IPS-20b (cell line): ENCODE measurements around the gene RASAL3.

Experiments
- H3K27ac ChIP-seq: one replicate; pipeline ENCODE4 v1.5.1; 2013; ENCODE audit warnings: low read length
- H3K27me3 ChIP-seq: 2 replicates; pipeline ENCODE4 v1.6.1; 2013; ENCODE audit warnings: mild to moderate bottlenecking, low read length, inconsistent platforms; ENCODE audit not compliant: insufficient read depth
- H3K36me3 ChIP-seq: 2 replicates; pipeline ENCODE4 v1.6.1; 2013; ENCODE audit warnings: low read depth, mild to moderate bottlenecking, inconsistent platforms, low read length, moderate library complexity; ENCODE audit not compliant: insufficient read depth
- H3K4me1 ChIP-seq: 2 replicates; pipeline ENCODE4 v1.6.1; 2013; ENCODE audit warnings: mild to moderate bottlenecking, control low read depth, inconsistent platforms, low read length, moderate library complexity; ENCODE audit not compliant: insufficient read depth
- H3K4me3 ChIP-seq: 2 replicates; pipeline ENCODE4 v1.5.1; 2013; ENCODE audit warnings: mild to moderate bottlenecking, low read length, inconsistent platforms
- H3K9ac ChIP-seq: 2 replicates; pipeline ENCODE4 v1.6.1; 2013; ENCODE audit warnings: low read depth, mild to moderate bottlenecking, inconsistent platforms, low read length, moderate library complexity
- H3K9me3 ChIP-seq: 2 replicates; pipeline ENCODE4 v1.6.1; 2013; ENCODE audit warnings: mild to moderate bottlenecking, low read depth, low read length, inconsistent platforms; ENCODE audit not compliant: insufficient read depth

The RASAL3 gene

DNA sequence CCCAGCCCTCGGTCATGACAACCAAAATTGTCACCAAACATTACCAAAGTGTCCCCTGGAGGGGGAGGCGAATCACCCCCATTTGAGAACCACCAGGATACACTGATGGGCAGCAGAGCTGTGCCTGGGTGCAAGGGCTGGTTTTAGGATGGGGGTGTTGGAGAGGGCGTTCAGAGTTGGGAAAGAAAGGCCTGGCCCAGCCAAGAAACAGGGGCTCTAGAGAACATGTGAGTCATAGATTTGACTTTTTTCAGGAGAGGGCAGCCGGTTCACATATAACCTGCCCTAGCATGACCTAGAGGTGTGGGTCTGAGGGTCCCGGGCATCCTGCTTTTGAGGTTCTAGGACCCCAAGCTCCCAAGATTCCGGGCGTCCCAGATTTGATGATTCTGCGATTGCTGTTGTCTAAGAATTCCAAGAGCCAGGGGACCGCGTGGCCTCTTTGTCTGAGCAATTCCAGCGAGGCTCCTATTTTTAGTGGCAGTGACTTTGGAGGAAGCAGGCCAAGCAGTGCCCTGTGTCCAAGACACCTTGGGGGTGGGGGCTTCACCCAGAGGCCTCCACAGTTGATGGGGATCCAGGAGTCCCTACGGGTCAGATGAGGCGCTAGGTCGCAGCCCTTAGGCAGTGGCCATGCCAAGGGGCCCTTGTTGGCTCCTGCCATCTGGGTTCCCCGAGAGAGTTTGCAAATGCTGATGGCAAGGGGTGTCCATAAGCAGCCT, 19.7 kb downstream of the RASAL3 start:
- H3K4me3 ChIP-seq = no peak overlapping the region
- H3K4me1 ChIP-seq = no peaks in the 10 kb centered on the region; the same call in 1 of the 2 replicates
- H3K27me3 ChIP-seq = no peaks in the 10 kb centered on the region
- H3K9me3 ChIP-seq = no peaks in the 10 kb centered on the region
- no peaks in the 10 kb centered on the region for H3K36me3 ChIP-seq
- H3K9ac ChIP-seq = no peak overlapping the region
- no peak overlapping the region for H3K27ac ChIP-seq

GRCh38 chr19:15443838-15444237, 20.5 kb downstream of the RASAL3 start:
- no peaks in the 10 kb centered on the region for H3K36me3 ChIP-seq
- H3K4me1 ChIP-seq = no peaks in the 10 kb centered on the region; the same call in 1 of the 2 replicates
- no peak overlapping the region for H3K9ac ChIP-seq
- H3K27me3 ChIP-seq = no peaks in the 10 kb centered on the region
- no peak overlapping the region for H3K4me3 ChIP-seq
- H3K9me3 ChIP-seq = no peaks in the 10 kb centered on the region
- H3K27ac ChIP-seq = no peak overlapping the region

GRCh38 chr19:15443325-15443724, 21.0 kb downstream of the RASAL3 start:
- no peak overlapping the region for H3K4me3 ChIP-seq
- H3K27me3 ChIP-seq = no peaks in the 10 kb centered on the region
- H3K9me3 ChIP-seq = no peaks in the 10 kb centered on the region
- no peaks in the 10 kb centered on the region for H3K4me1 ChIP-seq
- no peaks in the 10 kb centered on the region for H3K36me3 ChIP-seq
- H3K9ac ChIP-seq = no peak overlapping the region
- H3K27ac ChIP-seq = no peak overlapping the region

DNA sequence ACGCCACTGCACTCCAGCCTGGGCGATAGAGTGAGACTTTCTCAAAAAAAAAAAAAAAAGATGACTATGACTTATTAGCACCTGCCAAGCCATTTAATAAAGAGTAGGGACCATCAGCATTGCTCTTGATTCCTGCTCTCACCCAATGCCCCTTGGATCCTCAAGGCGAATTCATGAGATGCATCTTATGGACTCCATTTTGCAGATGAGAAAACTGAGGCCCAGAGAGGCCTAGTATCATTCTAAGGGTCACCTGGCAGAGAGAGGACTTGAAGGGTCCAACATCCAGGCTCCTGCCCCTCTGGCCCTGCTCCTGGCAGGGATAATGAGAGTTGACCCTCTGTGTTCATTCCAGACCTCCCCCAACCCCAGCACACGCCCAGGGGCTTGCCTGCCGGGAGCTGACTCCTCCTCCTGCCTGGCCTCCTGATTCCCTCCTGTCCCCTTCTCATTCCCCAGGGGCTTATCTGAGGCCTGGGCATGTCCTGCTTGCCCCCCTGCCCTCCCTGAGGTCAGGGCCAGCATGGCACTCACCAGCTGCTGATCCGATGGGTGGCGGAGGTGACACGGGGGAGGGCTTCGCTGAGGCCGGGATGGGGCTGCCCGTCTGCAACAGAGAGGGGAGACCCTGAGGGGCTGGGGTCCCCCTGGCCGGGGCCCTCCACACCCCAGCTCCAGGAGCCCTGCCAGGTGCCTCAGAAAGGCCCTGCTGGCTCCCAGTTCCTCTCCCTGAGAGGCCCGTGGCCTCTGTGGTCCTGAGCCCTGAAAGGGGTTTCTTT, 22.0 kb downstream of the RASAL3 start:
- Histone ChIP-seq H3K4me3 (no peak overlapping the region), H3K9me3 (no peaks in the 10 kb centered on the region), H3K36me3 (no peaks in the 10 kb centered on the region), H3K27ac (no peak overlapping the region), H3K27me3 (no peaks in the 10 kb centered on the region), H3K9ac (no peak overlapping the region), H3K4me1 (no peaks in the 10 kb centered on the region)

DNA sequence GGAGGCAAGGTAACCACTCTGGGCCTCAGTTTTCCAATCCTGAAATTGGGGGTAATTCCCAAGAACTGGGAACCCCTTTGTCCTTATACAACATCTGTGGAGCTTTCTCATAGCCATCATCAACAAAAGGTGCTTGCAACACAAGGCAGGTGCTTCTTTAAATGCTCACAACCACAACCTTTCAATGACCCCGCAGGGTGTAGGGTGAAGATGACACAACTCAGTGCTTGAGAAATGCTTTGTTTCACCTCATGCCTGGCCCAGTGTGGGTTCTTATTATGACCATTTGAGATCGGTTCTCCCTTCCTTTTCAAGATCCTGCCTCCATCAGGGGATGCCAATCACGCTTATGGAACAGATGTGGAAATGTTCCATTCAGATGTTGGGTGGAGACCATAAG, 23.0 kb downstream of the RASAL3 start:
- Histone ChIP-seq H3K4me3 (no peak overlapping the region), H3K9ac (no peak overlapping the region), H3K36me3 (no peaks in the 10 kb centered on the region), H3K27ac (no peak overlapping the region), H3K9me3 (no peaks in the 10 kb centered on the region), H3K4me1 (no peaks in the 10 kb centered on the region), H3K27me3 (no peaks in the 10 kb centered on the region)

DNA sequence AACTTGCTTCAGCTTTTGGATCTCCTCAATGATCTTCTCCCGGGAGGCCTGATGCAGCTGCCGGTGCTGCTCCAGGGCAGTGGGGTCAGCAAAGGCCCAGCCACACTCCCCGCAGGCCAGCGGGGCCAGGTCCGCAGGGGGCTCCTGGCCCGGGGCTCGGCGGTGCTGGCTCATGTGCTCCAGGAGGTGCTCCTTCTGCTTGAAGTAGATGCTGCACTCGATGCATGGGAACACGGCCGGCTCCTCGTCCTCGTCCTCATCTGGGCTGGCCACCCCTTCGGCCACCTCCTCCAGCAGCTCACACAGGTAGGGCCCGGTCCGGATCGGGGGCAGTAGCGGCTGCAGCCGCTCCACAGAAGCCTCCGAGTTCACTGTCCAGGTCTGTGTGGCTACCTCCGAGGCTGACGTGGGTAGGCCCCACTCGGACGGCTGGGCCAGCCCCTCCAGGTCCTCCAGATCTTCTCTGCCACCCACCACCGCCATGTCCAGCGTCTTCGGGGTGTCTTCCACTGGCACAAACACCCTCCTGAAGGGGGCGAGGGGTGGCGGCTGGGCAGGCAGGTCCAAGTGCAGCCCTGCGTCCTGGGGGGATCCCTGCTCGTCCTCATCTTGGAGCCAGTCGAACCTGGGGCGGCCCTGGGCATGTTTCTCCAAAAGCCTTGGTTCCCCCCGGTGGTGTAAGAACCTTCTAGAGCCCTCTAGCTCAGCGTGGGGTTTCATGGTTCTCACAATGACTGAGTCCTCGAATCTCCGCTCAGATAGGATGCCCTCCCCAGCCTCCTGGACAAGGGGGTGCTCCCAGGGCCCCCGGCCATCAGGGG, 24.3 kb downstream of the RASAL3 start:
- no peaks in the 10 kb centered on the region for H3K9me3 ChIP-seq
- H3K9ac ChIP-seq = no peak overlapping the region
- H3K27me3 ChIP-seq = no peaks in the 10 kb centered on the region
- H3K36me3 ChIP-seq = no peaks in the 10 kb centered on the region
- no peak overlapping the region for H3K27ac ChIP-seq
- H3K4me1 ChIP-seq = no peaks in the 10 kb centered on the region
- H3K4me3 ChIP-seq = no peak overlapping the region

DNA sequence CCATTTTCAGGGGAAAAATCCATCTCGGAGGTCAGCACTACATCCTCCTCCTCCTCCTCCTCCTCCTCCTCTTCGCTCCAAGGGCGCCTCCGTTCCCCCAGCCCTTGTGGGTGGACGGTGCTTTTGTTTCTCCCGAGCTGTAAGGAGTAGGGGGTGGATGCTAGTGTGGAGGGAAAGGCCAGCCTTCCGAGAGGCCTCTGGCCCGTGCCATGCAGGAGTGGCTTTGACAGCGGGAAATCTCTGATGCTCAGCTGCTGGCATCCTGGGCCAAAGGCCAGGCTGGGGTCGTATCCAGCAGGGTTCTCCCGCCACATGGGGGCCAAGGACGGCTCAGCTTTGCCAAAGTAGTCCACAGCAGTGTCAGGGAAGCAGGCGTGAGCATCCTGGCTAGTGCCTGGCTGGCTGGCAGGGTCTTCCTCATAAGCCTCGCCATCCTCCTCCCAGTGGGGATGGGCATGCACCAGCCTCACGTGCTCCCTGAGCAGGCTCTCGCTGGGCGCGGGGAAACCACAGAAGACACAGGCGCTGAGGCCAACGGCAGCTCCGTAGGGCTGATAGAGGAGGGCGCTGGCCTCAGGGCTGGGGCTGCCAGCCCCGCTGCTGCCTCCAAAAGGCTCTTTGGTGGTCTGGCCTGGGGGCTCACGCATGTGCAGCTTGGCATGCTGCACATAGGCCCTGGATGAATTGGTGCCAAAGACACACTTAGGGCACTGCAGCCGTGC, 25.1 kb downstream of the RASAL3 start:
- no peak overlapping the region for H3K9ac ChIP-seq
- no peaks in the 10 kb centered on the region for H3K4me1 ChIP-seq
- no peaks in the 10 kb centered on the region for H3K9me3 ChIP-seq
- no peak overlapping the region for H3K27ac ChIP-seq
- no peak overlapping the region for H3K4me3 ChIP-seq
- no peaks in the 10 kb centered on the region for H3K27me3 ChIP-seq
- H3K36me3 ChIP-seq = no peaks in the 10 kb centered on the region

- Histone ChIP-seq H3K27ac (no peak overlapping the region), H3K4me3 (no peak overlapping the region), H3K27me3 (no peaks in the 10 kb centered on the region), H3K9ac (no peak overlapping the region), H3K4me1 (no peaks in the 10 kb centered on the region), H3K9me3 (no peaks in the 10 kb centered on the region), H3K36me3 (no peaks in the 10 kb centered on the region)
Observed at GRCh38 chr19:15438577-15438976, 25.8 kb downstream of the RASAL3 start.

GRCh38 chr19:15438124-15438496, 26.2 kb downstream of the RASAL3 start:
- Histone ChIP-seq H3K27me3 (no peaks in the 10 kb centered on the region), H3K27ac (no peak overlapping the region), H3K9ac (no peak overlapping the region), H3K36me3 (no peaks in the 10 kb centered on the region), H3K9me3 (no peaks in the 10 kb centered on the region), H3K4me3 (no peak overlapping the region), H3K4me1 (no peaks in the 10 kb centered on the region)

- H3K36me3 ChIP-seq = no peaks in the 10 kb centered on the region
- H3K9ac ChIP-seq = no peak overlapping the region
- no peaks in the 10 kb centered on the region for H3K27me3 ChIP-seq
- H3K4me1 ChIP-seq = no peaks in the 10 kb centered on the region
- H3K4me3 ChIP-seq = no peak overlapping the region
- no peaks in the 10 kb centered on the region for H3K9me3 ChIP-seq
- H3K27ac ChIP-seq = no peak overlapping the region
Observed at GRCh38 chr19:15437355-15438123, 26.8 kb downstream of the RASAL3 start.

GRCh38 chr19:15436826-15437110, 27.6 kb downstream of the RASAL3 start:
- no peak overlapping the region for H3K9ac ChIP-seq
- no peaks in the 10 kb centered on the region for H3K36me3 ChIP-seq
- H3K9me3 ChIP-seq = no peaks in the 10 kb centered on the region
- H3K27me3 ChIP-seq = no peaks in the 10 kb centered on the region
- H3K27ac ChIP-seq = no peak overlapping the region
- no peak overlapping the region for H3K4me3 ChIP-seq
- H3K4me1 ChIP-seq = no peaks in the 10 kb centered on the region
